SU-DHL-6 (cell line): ENCODE results near the gene PSME2.

ENCODE experiments used
- EZH2phosphoT487 ChIP-seq: fragments of 200-600 bp; sonication (generic), shearing (Covaris generic); conservative IDR thresholded peaks from 2 replicates; pipeline ENCODE4 v1.6.1; 2018; ENCODE audit warnings: mild to moderate bottlenecking, antibody characterized with exemption, low read length, moderate library complexity, mixed read lengths
- TF ChIP-seq, protein P1 (sequence below): fragments of 200-600 bp; sonication (generic); IDR thresholded peaks from one replicate; pipeline ENCODE4 v1.5.1; 2017; ENCODE audit warnings: antibody characterized with exemption, mild to moderate bottlenecking, low read length, moderate library complexity; ENCODE audit not compliant: insufficient read depth, poor library complexity, severe bottlenecking

DNA sequence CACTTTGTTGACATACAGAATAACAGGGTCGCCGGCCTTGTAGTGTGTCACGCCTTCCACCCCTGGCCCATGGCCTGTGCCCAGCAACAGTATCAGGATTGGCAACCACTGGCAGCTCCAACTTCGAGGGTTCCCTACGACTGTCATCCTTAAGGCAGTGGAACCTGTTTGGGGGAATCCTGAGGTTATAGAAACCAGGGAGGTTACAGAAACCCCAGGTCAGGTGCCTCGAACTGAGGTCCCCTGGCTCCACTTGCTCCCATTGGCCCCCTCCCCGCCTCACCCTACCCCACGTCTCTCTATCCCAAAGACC lies 48.4 kb upstream of the PSME2 start:
- TF ChIP-seq, protein P1, sequence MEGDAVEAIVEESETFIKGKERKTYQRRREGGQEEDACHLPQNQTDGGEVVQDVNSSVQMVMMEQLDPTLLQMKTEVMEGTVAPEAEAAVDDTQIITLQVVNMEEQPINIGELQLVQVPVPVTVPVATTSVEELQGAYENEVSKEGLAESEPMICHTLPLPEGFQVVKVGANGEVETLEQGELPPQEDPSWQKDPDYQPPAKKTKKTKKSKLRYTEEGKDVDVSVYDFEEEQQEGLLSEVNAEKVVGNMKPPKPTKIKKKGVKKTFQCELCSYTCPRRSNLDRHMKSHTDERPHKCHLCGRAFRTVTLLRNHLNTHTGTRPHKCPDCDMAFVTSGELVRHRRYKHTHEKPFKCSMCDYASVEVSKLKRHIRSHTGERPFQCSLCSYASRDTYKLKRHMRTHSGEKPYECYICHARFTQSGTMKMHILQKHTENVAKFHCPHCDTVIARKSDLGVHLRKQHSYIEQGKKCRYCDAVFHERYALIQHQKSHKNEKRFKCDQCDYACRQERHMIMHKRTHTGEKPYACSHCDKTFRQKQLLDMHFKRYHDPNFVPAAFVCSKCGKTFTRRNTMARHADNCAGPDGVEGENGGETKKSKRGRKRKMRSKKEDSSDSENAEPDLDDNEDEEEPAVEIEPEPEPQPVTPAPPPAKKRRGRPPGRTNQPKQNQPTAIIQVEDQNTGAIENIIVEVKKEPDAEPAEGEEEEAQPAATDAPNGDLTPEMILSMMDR: no peak
- TF ChIP-seq EZH2phosphoT487: no peak
